OCI-LY7 (cell line): ENCODE measurements around the gene MARK2. TPM values are rescaled to one million over a fixed set of nuclear protein-coding genes. Genes with fewer than 3 reads are reported as not detected.

Experiments
- BruUV-seq: library from RNA; stranded (reverse); fragments of 400-500 nt; replicated peaks from 2 replicates; lab custom pipeline; 2021; lab: Mats Ljungman, UMichigan
- CTCF ChIA-PET: fragments of 300-600 bp; sonication (Branson Sonifier 250); formaldehyde crosslinking; loops from one replicate; lab custom pipeline; 2022; ENCODE audit warnings: antibody characterized with exemption; ENCODE audit not compliant: unreplicated experiment; lab: Charles Lee
- POLR2A ChIA-PET: fragments of 300-600 bp; sonication (Branson Sonifier 250); formaldehyde crosslinking; loops from one replicate; lab custom pipeline; 2022; ENCODE audit warnings: antibody characterized with exemption; lab: Charles Lee
- DNase-seq: peaks from one replicate; pipeline ENCODE4 v3.0.0-alpha.2; 2015; ENCODE audit warnings: low spot score
- H2AFZ ChIP-seq: fragments of 200-600 bp; sonication (generic), shearing (Covaris generic); 2 replicates; pipeline ENCODE4 v1.6.1; 2014; ENCODE audit warnings: mild to moderate bottlenecking, antibody characterized with exemption, low read length, moderate library complexity
- H3K27ac ChIP-seq: fragments of 200-600 bp; sonication (generic); 2 replicates; pipeline ENCODE4 v1.5.1; 2014; ENCODE audit warnings: mixed run types, low read depth, mild to moderate bottlenecking, moderate library complexity, low read length, inconsistent platforms; ENCODE audit not compliant: poor library complexity, severe bottlenecking
- H3K36me3 ChIP-seq: fragments of 200-600 bp; sonication (generic); 2 replicates; pipeline ENCODE4 v1.6.1; 2014; ENCODE audit warnings: mild to moderate bottlenecking, antibody characterized with exemption, low read length, moderate library complexity, mixed read lengths; ENCODE audit not compliant: insufficient read depth
- H3K4me1 ChIP-seq: fragments of 200-600 bp; sonication (generic); 2 replicates; pipeline ENCODE4 v1.5.1; 2014; ENCODE audit warnings: mild to moderate bottlenecking, low read length; ENCODE audit not compliant: insufficient read depth, poor library complexity, severe bottlenecking
- H3K4me2 ChIP-seq: fragments of 200-600 bp; sonication (generic); 2 replicates; pipeline ENCODE4 v1.6.1; 2014; ENCODE audit warnings: mild to moderate bottlenecking, low read length
- H3K4me3 ChIP-seq: fragments of 200-600 bp; sonication (generic); 2 replicates; pipeline ENCODE4 v1.5.1; 2014; ENCODE audit warnings: mild to moderate bottlenecking, low read depth, low read length; ENCODE audit not compliant: poor library complexity, severe bottlenecking
- H3K79me2 ChIP-seq: fragments of 200-600 bp; sonication (generic); 2 replicates; pipeline ENCODE4 v1.6.1; 2016; ENCODE audit warnings: low read depth, mild to moderate bottlenecking, low read length, moderate library complexity, mixed read lengths; ENCODE audit not compliant: insufficient read depth
- H3K9me2 ChIP-seq: fragments of 200-600 bp; sonication (generic); 2 replicates; pipeline ENCODE4 v1.6.1; 2016; ENCODE audit warnings: mild to moderate bottlenecking, low read length, mixed read lengths; ENCODE audit not compliant: insufficient read depth
- H3K9me3 ChIP-seq: fragments of 200-600 bp; sonication (generic); 2 replicates; pipeline ENCODE4 v1.6.1; 2014; ENCODE audit warnings: mild to moderate bottlenecking, mixed run types, low read length, mixed read lengths
- H4K20me1 ChIP-seq: fragments of 200-600 bp; sonication (generic); 2 replicates; pipeline ENCODE4 v1.6.1; 2014; ENCODE audit warnings: mild to moderate bottlenecking, antibody characterized with exemption, low read length, moderate library complexity, mixed read lengths; ENCODE audit not compliant: insufficient read depth
- EZH2phosphoT487 ChIP-seq: fragments of 200-600 bp; sonication (generic); IDR thresholded peaks from 2 replicates; pipeline ENCODE4 v1.6.1; 2018; ENCODE audit warnings: low read depth, borderline replicate concordance, mild to moderate bottlenecking, mixed run types, antibody characterized with exemption, low read length, moderate library complexity, mixed read lengths
- intact Hi-C: fragments of 100-400 bp; cut with micrococcal nuclease; formaldehyde crosslinking; loops from one replicate; pipeline ENCODE4 v1.10.0; 2022; ENCODE audit not compliant: unreplicated experiment
- total RNA-seq, 2 experiments: library from RNA; depleted of rRNA in 1 of 2; stranded (reverse); fragments of >200 nt in 1 of 2; shearing (Covaris generic) in 1 of 2; gene quantifications; 2 replicates each; pipeline ENCODE4 v1.2.3, GENCODE V29; 2014 to 2022
- TF ChIP-seq, protein P1 (sequence below): fragments of 200-600 bp; sonication (generic); conservative IDR thresholded peaks from 2 replicates; pipeline ENCODE4 v1.5.1; 2014; ENCODE audit warnings: mild to moderate bottlenecking, antibody characterized with exemption, low read length, moderate library complexity, mixed read lengths

The MARK2 gene
- total RNA-seq, 2 experiments from 2014 or later = 22.7 to 45.4 TPM

DNA sequence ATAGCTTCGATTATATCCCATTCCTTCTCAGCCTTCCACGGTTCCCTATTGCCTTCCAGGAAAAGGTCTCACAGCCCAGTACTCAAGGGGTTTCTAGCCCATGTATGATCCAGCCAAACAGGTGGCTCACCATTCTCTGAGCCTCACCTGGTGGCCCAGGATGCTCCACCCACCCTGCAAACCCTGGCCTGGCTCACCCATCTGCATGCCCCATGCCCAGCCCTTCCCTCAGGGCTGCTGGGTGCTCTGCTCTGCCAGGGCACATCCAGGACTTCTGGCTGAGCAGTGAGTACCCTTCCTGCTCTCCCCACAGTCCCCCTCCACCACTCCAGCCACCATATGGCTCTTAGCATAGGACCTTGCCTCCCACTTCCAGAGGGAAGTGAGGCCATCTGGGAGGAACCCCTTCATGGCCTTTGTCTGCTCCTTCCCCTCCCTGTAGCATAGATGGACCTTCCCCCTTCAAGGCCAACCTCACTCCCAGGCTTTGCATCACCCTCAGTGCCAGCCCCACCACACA lies 83.8 kb downstream of the MARK2 start:
- peaks cover 16% of the 10 kb centered on the region for H3K4me1 ChIP-seq
- DNase-seq = no peak
- no peaks in the 10 kb centered on the region for H4K20me1 ChIP-seq
- no peaks in the 10 kb centered on the region for H3K9me2 ChIP-seq
- POLR2A ChIA-PET = no interaction called here
- H3K9me3 ChIP-seq = no peaks in the 10 kb centered on the region
- H3K36me3 ChIP-seq = no peaks in the 10 kb centered on the region
- CTCF ChIA-PET = no interaction called here
- H3K4me3 ChIP-seq = no peak overlapping the region
- BruUV-seq = no TSS peak
- no peaks in the 10 kb centered on the region for H3K79me2 ChIP-seq
- H2AFZ ChIP-seq = no peak overlapping the region
- H3K4me2 ChIP-seq = no peak overlapping the region
- no peak overlapping the region for H3K27ac ChIP-seq
- TF ChIP-seq, protein P1, sequence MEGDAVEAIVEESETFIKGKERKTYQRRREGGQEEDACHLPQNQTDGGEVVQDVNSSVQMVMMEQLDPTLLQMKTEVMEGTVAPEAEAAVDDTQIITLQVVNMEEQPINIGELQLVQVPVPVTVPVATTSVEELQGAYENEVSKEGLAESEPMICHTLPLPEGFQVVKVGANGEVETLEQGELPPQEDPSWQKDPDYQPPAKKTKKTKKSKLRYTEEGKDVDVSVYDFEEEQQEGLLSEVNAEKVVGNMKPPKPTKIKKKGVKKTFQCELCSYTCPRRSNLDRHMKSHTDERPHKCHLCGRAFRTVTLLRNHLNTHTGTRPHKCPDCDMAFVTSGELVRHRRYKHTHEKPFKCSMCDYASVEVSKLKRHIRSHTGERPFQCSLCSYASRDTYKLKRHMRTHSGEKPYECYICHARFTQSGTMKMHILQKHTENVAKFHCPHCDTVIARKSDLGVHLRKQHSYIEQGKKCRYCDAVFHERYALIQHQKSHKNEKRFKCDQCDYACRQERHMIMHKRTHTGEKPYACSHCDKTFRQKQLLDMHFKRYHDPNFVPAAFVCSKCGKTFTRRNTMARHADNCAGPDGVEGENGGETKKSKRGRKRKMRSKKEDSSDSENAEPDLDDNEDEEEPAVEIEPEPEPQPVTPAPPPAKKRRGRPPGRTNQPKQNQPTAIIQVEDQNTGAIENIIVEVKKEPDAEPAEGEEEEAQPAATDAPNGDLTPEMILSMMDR = no peak
- no peak for TF ChIP-seq EZH2phosphoT487
- intact Hi-C loops = no loop called here

DNA sequence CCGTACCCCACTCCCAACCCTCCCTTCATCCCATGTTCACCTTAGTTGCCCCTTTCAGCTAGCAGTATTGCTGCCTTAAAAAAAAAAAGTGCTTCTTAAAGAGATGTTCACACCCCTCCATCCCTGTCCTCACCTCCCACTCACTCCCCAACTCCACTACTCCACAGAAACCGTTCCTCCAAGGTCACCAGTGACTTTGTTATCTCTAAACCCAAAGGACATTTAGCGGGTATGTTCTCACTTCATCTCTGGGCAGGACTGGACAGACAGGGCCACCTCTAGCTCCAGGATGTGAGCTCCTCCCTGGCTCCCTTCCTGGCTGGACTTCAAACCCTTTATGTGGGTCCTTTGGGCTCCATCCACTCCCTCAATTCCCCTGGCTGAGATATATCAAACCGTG lies 84.4 kb downstream of the MARK2 start:
- intact Hi-C loops = no loop called here
- DNase-seq = no peak
- no peaks in the 10 kb centered on the region for H4K20me1 ChIP-seq
- H3K4me1 ChIP-seq = peaks cover 10% of the 10 kb centered on the region
- ChIA-PET POLR2A (no interaction called here), CTCF (interaction anchor here (0.6 kb wide), 1 partner anchor 17 kb away, joined by 3 read pairs; no protein-coding TSS in a partner anchor)
- TF ChIP-seq EZH2phosphoT487 = no peak
- TF ChIP-seq, protein P1 = no peak
- H3K27ac ChIP-seq = no peak overlapping the region
- no peak overlapping the region for H3K4me3 ChIP-seq
- no peak overlapping the region for H2AFZ ChIP-seq
- H3K4me2 ChIP-seq = no peak overlapping the region
- no peaks in the 10 kb centered on the region for H3K9me3 ChIP-seq
- no peaks in the 10 kb centered on the region for H3K36me3 ChIP-seq
- H3K9me2 ChIP-seq = no peaks in the 10 kb centered on the region
- H3K79me2 ChIP-seq = no peaks in the 10 kb centered on the region
- no TSS peak for BruUV-seq

DNA sequence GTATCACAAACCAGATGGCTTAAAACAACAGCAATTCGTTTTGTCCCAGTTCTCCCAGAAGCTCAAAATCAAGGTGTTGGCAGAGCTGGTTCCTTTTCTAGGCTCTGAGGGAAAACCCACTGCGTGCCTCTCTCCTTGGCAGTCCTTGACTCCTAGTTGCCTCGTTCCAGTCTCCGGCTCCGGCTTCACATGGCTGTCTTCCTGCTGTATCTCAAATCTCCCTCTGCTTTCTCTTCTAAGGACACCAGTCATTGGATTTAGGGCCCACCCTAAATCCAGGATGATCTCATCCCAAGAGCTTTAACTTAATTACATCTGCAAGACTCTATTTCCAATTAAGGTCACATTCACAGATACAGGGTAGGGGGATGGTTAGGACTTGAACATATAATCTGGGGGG lies 90.7 kb downstream of the MARK2 start:
- POLR2A ChIA-PET = no interaction called here

More for the DNA sequence above, 90.7 kb downstream of the MARK2 start:
- H3K4me1 ChIP-seq = no peaks in the 10 kb centered on the region
- H3K9me3 ChIP-seq = no peaks in the 10 kb centered on the region
- no peaks in the 10 kb centered on the region for H4K20me1 ChIP-seq
- intact Hi-C loops = no loop called here
- DNase-seq = no peak
- no peaks in the 10 kb centered on the region for H3K36me3 ChIP-seq
- no TSS peak for BruUV-seq
- no peak overlapping the region for H2AFZ ChIP-seq
- no peaks in the 10 kb centered on the region for H3K9me2 ChIP-seq
- CTCF ChIA-PET = no interaction called here
- H3K4me2 ChIP-seq = no peak overlapping the region
- no peaks in the 10 kb centered on the region for H3K79me2 ChIP-seq
- no peak for TF ChIP-seq EZH2phosphoT487
- TF ChIP-seq, protein P1 = no peak
- H3K27ac ChIP-seq = no peak overlapping the region
- H3K4me3 ChIP-seq = no peak overlapping the region
